Measurements from ENCODE around the gene SUSD3.

GRCh38 chr9:93133681-93134014 lies 75.1 kb downstream of the SUSD3 start:
- TF ChIP-seq MAX (IDR thresholded peaks at IDR 0.05; ENCODE audit: insufficient read depth, insufficient read length), result no peak
- TF ChIP-seq CTCF (IDR thresholded peaks at IDR 0.05; ENCODE audit: extremely low read depth in 1 of 2, insufficient read depth in 1 of 2, low read depth in 1 of 2, low read length in 2 of 2), result no peak
- no peak for TF ChIP-seq EZH2 (IDR thresholded peaks at IDR 0.05; ENCODE audit: borderline replicate concordance, low read depth, low read length, severe bottlenecking)
- peak; percentile 2 for TF ChIP-seq POLR2AphosphoS5 (IDR thresholded peaks at IDR 0.05; ENCODE audit: insufficient read depth, low read depth, low read length)
- TF ChIP-seq POLR2A (IDR thresholded peaks at IDR 0.05; ENCODE audit: low read depth, low read length), result no peak
- peak; percentile 8 for TF ChIP-seq JUN (IDR thresholded peaks at IDR 0.05; ENCODE audit: borderline replicate concordance, insufficient read depth, insufficient read length, low read depth)
- TF ChIP-seq MYC (IDR thresholded peaks at IDR 0.05; ENCODE audit: low read depth, low read length), result no peak
- TF ChIP-seq FOS (IDR thresholded peaks at IDR 0.05; ENCODE audit: borderline replicate concordance, insufficient read depth, low read length), result no peak
- TF ChIP-seq GATA2 (IDR thresholded peaks at IDR 0.05; ENCODE audit: insufficient read depth, insufficient read length, low read depth, low read length), result no peak

Data from endothelial cell of umbilical vein (primary cell).